ENCODE data around the gene AGBL4.

GRCh38 chr1:48591181-48591580 lies 1432.6 kb downstream of the AGBL4 start:
- TF ChIP-seq CTCF (IDR thresholded peaks at IDR 0.05) (no peak), POLR2AphosphoS5 (IDR thresholded peaks at IDR 0.05) (no peak), POLR2A (IDR thresholded peaks at IDR 0.05) (no peak)

Measured in breast epithelium (tissue), 3 donors.